Muscle layer of duodenum (tissue), 2 donors: ENCODE measurements around the gene TAOK1.
"Not testable (repeated sequence)": the region's sequence is repeated elsewhere in the genome, so short reads cannot be mapped to it uniquely, and the experiment has no call there.

ENCODE experiments used
- H3K27ac ChIP-seq: one replicate; pipeline ENCODE4 v1.7.0; 2013; ENCODE audit warnings: mild to moderate bottlenecking, low read length
- H3K27me3 ChIP-seq: one replicate; pipeline ENCODE4 v1.7.0; 2013; ENCODE audit warnings: low read depth, mild to moderate bottlenecking, control low read depth, low read length
- H3K36me3 ChIP-seq, 2 donors: one replicate each; pipeline ENCODE4 v1.7.0; 2013; ENCODE audit warnings: low read length in 2 of 2, control low read depth in 1 of 2, mild to moderate bottlenecking in 1 of 2; ENCODE audit not compliant: insufficient read depth in 2 of 2, control insufficient read depth in 1 of 2
- H3K4me1 ChIP-seq, 2 donors: one replicate each; pipeline ENCODE4 v1.7.0; 2013; ENCODE audit warnings: low read length in 2 of 2, mild to moderate bottlenecking in 2 of 2, control low read depth in 1 of 2, moderate library complexity in 1 of 2; ENCODE audit not compliant: insufficient read depth in 2 of 2, control insufficient read depth in 1 of 2
- H3K4me3 ChIP-seq, 2 donors: one replicate each; pipeline ENCODE4 v1.7.0; 2013; ENCODE audit warnings: low read length in 2 of 2, low read depth in 1 of 2, mild to moderate bottlenecking in 1 of 2
- H3K9me3 ChIP-seq, 2 donors: one replicate each; pipeline ENCODE4 v1.7.0; 2013; ENCODE audit warnings: low read length in 2 of 2, control low read depth in 1 of 2, mild to moderate bottlenecking in 1 of 2; ENCODE audit not compliant: control insufficient read depth in 1 of 2
- donor health status: healthy.

TAOK1 gene

DNA sequence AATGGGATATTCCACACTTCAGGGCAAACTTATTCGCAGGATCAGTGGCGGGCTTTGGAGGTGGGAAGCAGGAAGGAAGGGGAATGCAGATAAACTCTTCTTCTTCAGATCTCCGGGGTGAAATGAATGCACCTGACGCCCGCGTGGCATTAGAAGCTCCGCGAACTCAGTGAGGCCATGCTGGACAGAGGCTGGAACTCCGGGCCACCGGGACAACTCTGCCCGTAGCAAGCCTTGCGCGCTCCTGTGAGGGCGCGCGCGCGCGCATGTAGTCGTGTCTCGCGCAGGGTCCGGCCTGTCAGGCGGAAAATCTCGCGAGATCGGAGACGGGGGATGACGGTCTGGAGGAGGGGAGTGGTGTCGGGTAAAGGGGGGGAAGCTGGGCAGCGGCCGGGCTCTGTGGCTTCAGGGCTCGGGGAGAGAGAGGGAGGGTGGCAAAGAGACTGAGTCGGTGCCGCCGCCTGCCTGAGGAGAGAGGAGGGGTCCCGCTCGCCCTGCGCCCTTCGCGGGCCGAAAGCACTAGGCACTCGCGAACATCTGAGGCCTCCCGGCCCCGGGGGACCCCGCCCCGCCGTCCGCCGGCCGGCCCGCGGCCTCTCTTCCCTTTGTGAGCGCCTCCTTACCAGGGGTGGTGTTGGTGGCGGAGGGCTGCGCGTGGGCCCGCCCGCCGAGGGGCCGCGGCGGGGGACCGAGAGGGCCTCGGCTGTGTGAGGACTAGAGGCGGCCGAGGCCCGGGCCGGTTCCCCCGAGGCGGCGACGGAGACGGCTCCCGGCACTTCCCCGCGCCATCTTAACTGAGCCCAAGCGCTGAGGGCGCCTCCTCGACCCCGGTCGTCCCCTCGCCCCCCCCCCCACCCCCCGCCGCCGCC lies at the start of gene TAOK1:
TSS of gene TAOK1 (plus strand) at position 382 of the 869 bp plus-strand sequence. CDS start 61,186 bp downstream, outside the sequence.
- H3K4me1 ChIP-seq, result peaks cover 0 to 15% of the 10 kb centered on the region in 2 donors
- no peaks in the 10 kb centered on the region for H3K27me3 ChIP-seq
- peak within 1 kb of the TSS; percentile 81 for H3K27ac ChIP-seq
- no peaks in the 10 kb centered on the region for H3K36me3 ChIP-seq
- H3K9me3 ChIP-seq, result no peaks in the 10 kb centered on the region
- H3K4me3 ChIP-seq, result peak within 1 kb of the TSS; percentile 84 to 88

DNA sequence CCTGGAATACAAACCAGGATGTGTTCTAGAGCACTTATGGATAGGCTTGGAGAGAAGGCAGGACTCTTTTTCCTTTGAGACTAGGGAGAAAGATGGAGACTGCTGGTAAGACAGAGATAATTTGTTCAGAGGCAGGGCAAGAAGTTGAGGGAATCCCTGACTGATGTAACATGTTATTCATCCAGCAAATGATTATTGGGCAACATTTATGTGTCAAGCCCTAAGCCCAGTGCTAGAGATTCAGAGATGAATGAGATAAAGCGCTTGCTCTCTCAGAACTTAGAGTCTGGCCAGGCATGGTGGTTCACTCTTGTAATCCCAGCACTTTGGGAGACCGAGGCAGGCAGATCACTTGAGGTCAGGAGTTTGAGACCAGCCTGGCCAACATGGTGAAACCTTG lies 48.4 kb upstream of the TAOK1 start:
- Histone ChIP-seq H3K27me3 (no peaks in the 10 kb centered on the region), H3K4me1 (no peaks in the 10 kb centered on the region), H3K27ac (no peak overlapping the region), H3K9me3 (no peaks in the 10 kb centered on the region), H3K36me3 (no peaks in the 10 kb centered on the region), H3K4me3 (no peak overlapping the region)

DNA sequence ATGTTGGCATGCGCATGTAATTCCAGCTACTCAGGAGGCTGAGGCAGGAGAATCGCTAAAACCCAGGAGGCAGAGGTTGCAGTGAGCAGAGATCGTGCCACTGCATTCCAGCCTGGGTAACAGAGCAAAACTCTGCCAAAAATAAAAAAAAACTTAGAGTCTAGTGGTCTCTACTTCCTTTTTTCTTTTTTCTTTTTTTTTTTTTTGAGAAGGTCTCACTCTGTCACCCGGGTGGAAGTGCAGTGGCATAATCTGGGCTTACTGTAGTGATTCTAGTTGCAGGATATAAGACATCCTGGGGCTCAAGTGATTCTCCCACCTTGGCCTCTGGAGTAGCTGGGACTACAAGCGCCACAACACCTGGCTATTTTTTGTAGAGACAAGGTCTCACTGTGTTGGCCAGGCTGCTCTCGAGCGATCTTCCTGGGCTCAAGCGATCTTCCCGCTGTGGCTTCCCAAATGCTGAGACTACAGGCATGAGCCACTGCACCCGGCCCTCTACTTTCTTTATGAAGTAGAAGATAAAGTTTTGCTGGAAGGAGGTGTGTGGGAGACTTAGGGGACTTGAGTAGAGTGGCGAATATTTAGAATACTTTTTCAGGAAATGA lies 47.9 kb upstream of the TAOK1 start:
- Histone ChIP-seq H3K36me3 (no peaks in the 10 kb centered on the region), H3K27ac (no peak overlapping the region), H3K4me1 (no peaks in the 10 kb centered on the region), H3K27me3 (no peaks in the 10 kb centered on the region), H3K4me3 (no peak overlapping the region), H3K9me3 (no peaks in the 10 kb centered on the region)

DNA sequence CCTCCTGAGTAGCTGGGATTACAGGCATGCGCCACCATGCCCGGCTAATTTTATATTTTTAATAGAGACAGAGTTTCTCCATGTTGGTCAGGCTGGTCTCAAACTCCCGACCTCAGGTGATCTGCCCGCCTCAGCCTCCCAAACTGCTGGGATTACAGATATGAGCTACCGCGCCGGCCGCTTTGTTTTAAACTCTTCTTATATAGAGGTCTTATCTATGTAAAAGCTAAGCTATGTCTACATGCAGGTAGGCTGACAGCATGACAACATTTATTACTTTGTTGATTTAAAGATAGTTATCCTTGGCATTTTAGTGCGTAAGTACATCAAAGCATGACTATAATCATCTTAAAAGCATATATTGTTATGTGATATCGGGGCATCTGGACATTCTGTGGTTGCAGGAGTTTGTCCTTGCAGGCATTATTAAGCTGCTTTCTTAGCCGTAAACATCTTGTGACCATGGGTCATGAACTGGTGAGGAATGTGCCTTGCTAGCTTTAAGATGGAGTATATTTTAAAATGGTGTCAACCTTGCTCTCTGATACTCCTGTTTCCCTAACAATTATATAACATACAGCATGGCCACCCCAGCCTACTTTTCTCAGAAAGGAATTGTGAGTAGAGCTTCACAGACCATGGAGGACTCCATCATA lies 45.8 kb upstream of the TAOK1 start:
- Histone ChIP-seq H3K36me3 (no peaks in the 10 kb centered on the region), H3K27me3 (no peaks in the 10 kb centered on the region), H3K4me1 (no peaks in the 10 kb centered on the region), H3K27ac (no peak overlapping the region), H3K4me3 (no peak overlapping the region), H3K9me3 (no peaks in the 10 kb centered on the region)

DNA sequence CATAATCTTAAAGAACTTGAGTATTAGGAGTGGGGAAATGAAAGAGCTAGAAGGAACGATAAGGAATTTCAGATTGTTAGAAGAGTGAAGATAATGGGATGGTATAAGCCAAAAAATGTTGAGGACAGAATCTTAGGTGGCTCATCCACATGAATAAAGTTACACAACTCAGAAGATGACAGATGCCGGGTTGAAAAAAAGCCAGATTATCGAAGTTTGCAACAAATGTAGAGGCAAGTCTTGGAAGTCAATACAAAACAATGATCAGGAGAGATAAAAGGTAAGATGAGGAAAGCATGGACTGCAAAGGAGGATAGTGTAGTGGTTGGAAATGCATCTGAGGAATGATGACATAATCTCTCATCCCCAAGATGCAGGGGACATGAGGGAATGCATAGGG lies 45.1 kb upstream of the TAOK1 start:
- Histone ChIP-seq H3K27ac (no peak overlapping the region), H3K36me3 (no peaks in the 10 kb centered on the region), H3K27me3 (no peaks in the 10 kb centered on the region), H3K9me3 (no peaks in the 10 kb centered on the region), H3K4me1 (no peaks in the 10 kb centered on the region), H3K4me3 (no peak overlapping the region)

DNA sequence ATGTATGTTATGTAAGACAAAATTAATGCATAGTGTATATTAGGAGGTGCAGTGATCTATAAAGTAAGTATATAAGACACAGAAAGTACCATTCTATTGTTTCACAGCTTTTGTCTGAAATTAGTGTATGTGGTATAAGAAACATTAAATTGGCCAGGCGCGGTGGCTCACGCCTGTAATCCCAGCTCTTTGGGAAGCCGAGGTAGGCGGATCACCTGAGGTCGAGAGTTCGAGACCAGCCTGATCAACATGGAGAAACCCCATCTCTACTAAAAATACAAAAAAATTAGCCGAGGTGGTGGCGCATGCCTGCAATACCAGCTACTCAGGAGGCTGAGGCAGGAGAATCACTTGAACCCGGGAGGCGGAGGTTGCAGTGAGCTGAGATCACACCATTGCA lies 44.7 kb upstream of the TAOK1 start:
- not testable (repeated sequence) for H3K36me3 ChIP-seq, H3K27ac ChIP-seq, H3K4me3 ChIP-seq, H3K9me3 ChIP-seq, H3K4me1 ChIP-seq, H3K27me3 ChIP-seq

DNA sequence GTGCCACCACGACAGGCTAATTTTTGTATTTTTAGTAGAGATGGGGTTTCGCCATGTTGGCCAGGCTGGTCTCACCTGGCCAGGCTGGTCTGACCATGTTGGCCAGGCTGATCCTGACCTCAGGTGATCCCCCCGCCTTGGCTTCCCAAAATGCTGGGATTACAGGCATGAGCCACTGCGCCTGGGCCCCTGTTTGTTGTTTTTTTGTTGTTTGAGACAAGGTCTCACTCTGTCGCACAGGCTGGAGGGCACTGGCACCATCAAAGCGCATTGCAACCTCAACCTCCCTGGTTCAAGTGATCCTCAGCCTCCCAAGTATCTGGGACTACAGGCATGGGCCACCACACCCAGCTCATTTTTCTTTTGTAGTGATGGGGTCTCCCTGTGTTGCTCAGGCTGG lies 43.7 kb upstream of the TAOK1 start:
- H3K36me3 ChIP-seq, result no peaks in the 10 kb centered on the region
- no peak overlapping the region for H3K4me3 ChIP-seq
- H3K9me3 ChIP-seq, result no peaks in the 10 kb centered on the region
- H3K4me1 ChIP-seq, result no peaks in the 10 kb centered on the region
- H3K27me3 ChIP-seq, result no peaks in the 10 kb centered on the region
- H3K27ac ChIP-seq, result no peak overlapping the region

DNA sequence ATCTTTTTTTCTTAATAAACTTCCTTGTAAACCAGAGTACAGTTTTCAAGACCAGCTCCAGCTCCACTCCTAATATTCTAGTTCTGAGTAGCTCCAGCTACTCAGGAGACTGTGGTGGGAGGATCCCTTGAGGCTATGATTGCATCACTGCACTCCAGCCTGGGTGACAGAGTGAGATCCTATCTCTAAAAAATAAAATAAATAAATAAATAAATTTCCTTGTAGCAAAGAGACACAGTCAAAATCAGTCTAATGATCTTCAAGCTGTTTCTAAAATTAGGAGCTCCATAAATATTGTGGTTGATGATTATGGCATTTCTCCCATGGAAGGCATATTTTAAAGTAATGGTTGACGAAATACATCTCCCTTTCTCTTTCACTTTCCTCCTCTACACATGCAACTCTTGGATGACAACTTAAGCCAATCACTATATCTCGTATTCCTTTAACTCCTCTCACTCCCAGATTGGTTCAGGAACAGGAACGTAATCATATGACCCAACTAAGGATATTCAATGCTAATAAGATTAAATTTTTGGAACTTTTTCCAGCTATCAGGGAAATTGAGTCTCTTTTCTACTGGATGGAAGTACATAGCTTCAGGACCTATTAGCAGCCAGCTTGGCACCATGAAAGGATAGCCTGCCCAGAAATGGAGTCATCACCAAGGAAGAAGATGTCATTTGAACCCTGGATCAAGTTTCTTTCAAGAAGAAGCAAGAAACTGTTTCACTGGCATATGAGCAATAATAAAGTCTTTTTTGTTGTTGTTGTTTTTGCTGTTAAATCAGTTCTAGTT lies 42.1 kb upstream of the TAOK1 start:
- no peaks in the 10 kb centered on the region for H3K4me1 ChIP-seq
- no peaks in the 10 kb centered on the region for H3K27me3 ChIP-seq
- H3K9me3 ChIP-seq, result no peaks in the 10 kb centered on the region
- no peaks in the 10 kb centered on the region for H3K36me3 ChIP-seq
- H3K4me3 ChIP-seq, result no peak overlapping the region
- H3K27ac ChIP-seq, result no peak overlapping the region

DNA sequence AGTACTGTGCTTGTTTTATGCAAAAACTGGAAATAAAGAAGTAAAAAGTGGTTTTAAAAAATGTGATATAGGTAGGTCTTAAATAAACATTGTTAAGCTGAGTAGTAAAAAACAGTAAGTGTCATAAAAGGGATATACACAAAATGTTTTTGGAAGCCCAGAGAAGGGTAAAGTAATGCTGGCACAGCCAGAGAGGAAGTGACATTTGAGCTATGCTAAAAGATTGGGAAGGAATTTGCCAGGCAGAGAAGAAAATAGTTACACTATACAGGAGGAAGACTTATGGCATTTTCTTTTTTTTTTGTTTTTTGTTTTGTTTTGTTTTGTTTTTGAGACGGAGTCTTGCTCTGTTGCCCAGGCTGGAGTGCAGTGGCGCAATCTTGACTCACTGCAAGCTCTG lies 40.8 kb upstream of the TAOK1 start:
- Histone ChIP-seq H3K9me3 (no peaks in the 10 kb centered on the region), H3K27me3 (no peaks in the 10 kb centered on the region), H3K4me3 (no peak overlapping the region), H3K36me3 (no peaks in the 10 kb centered on the region), H3K27ac (no peak overlapping the region), H3K4me1 (no peaks in the 10 kb centered on the region)

DNA sequence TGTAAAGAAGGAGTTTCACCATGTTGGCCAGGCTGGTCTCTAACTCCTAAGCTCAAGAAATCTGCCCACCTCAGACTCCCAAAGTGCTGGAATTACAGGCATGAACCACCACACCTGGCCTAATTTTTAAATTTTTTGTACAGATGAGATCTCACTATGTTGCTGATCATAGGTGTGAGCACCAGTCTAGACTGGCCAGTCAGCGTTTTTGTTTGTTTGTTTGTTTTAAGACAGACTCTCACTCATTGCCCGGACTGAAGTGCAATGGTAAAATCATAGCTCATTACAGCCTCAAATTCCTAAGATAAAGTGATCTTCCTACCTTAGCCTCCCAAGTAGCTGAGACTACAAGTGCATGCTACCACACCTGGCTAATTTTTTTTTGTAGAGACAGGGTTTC lies 38.0 kb upstream of the TAOK1 start:
- no peaks in the 10 kb centered on the region for H3K27me3 ChIP-seq
- no peaks in the 10 kb centered on the region for H3K9me3 ChIP-seq
- no peak overlapping the region for H3K4me3 ChIP-seq
- no peaks in the 10 kb centered on the region for H3K4me1 ChIP-seq
- H3K27ac ChIP-seq, result no peak overlapping the region
- H3K36me3 ChIP-seq, result no peaks in the 10 kb centered on the region

DNA sequence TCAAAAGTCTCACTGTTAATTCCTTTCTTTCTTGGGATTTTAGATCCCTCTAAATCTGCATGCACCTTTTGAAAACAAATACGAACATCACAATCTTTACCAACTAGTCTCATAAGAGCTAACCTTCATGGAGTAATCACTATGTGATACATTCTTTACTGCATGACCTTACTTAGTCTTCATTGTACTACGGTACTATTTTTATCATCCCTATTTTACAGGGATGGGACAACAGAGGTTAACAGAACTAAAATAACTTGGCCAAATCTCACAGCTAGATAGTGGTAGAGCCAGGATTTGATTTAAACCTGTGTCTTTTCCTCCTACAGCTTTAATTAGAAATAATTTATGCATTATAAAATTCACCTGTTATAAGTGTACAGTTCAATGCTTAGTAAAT lies 32.9 kb upstream of the TAOK1 start:
- Histone ChIP-seq H3K27ac (no peak overlapping the region), H3K9me3 (no peaks in the 10 kb centered on the region), H3K4me3 (no peak overlapping the region), H3K36me3 (no peaks in the 10 kb centered on the region), H3K27me3 (no peaks in the 10 kb centered on the region), H3K4me1 (no peaks in the 10 kb centered on the region)
